ENCODE results near the gene VWA8.
"Not testable (repeated sequence)": the region's sequence is repeated elsewhere in the genome, so short reads cannot be mapped to it uniquely, and the experiment has no call there.

VWA8 gene

DNA sequence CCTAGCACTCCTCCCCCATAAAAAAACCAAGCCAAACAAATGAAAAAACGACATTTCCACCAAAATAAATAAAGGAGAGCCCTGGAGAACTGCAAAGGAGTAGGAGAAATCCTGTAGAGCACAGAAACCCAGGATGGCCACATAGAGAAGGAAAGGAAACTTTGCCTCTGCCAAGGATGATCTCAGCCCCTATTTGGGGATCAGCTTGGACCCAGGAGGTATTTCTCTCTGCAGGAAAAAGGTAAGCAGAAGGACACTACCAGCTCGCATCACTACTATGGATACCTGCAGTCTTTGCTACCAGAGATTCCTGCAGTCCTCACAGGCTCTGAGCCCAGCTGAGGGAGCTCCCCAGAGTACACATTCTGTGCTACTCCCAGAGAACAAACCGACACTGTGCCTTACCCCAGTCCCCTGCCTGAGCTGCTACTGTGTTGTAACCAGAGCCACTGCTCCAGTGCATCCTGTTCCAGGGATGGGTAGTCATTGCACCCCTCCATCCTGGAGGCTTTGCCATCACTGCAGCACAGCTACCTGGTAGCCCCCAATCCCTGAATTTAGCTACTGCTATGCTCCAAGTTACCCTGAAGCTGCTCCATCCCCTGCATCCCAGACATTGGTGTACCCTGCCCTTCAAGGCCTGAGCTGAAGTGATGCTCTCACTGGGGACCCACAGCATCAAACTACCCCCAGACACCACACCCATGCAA is 41.7 kb downstream of the VWA8 start:
- DNase-seq: no peak

- no peak for DNase-seq
Measured at GRCh38 chr13:41917641-41918040, 43.3 kb downstream of the VWA8 start.

GRCh38 chr13:41916173-41916954 is 44.5 kb downstream of the VWA8 start:
- no peak for DNase-seq

DNA sequence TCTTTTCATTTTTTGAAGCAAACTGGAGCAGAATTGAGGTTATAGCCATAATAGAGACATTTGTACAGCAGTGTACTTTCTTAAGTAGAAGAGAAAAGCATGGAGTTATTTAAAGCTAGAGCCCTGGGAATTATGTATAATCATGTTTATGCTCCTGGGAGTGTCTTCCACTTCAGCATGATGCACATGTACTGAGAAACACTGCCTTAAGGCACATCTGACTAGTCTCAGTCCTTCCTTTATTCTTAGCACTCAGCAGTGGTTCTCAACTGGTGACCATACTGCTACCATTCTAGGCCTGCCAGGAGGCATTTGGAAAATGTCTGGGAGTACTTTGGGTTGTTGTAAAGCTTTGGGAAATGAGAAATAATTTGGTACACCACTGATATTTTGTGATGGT is 45.8 kb downstream of the VWA8 start:
- no peak for DNase-seq

- DNase-seq: no peak
Measured at GRCh38 chr13:41914552-41914951, 46.4 kb downstream of the VWA8 start.

DNA sequence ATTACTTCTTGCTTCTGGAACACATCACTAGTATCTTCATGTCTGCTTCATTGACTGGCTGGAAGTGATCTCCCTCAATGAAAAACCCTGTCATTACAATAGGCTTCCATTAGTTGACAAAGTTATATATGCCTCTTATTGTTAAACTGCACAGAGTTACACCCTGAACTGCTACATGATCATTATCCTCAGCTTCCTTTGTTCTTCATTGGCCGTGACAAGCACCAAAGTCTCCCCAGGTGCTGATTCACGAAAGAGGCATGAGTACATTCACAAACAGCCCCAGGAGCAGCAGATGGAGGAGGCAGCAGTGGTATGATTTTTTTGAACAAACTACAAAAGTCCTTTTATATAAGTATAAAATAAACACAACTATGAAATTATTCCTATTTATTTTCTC is 51.4 kb downstream of the VWA8 start:
- no peak for DNase-seq

- DNase-seq: no peak
Measured at GRCh38 chr13:41905600-41906254, 55.2 kb downstream of the VWA8 start.

- DNase-seq: no peak
Measured at GRCh38 chr13:41900918-41901317, 60.0 kb downstream of the VWA8 start.

DNA sequence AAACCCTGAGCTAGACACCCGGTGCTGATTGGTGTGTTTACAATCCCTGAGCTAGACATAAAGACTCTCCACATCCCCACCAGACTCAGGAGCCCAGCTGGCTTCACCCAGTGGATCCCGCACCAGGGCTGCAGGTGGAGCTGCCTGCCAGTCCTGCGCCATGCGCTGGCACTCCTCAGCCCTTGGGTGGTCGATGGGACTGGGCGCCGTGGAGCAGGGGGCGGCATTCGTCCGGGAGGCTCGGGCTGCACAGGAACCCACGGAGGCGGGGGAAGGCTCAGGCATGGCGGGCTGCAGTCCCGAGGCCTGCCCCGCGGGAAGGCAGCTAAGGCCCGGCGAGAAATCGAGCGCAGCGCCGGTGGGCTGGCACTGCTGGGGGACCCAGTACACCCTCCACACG is 62.5 kb downstream of the VWA8 start:
- DNase-seq: not testable (repeated sequence)

DNA sequence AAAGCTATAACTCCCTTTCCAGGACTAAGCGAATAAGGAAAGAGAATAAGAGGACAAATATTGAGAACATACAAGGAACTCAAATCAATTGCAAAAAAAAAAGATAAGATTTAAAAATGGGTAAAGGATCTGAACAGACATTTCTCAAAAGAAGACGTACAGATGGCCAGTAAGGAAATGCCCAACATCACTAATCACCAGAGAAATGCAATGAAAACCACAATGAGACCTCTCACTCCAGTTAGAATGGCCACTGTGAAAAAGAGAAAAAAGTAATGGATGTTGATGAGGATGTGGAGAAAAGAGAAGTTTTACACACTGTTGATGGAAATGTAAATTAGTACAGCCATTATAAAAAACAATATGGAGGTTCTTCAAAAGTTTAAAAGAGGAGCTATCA is 63.8 kb downstream of the VWA8 start:
- no peak for DNase-seq

- DNase-seq: no peak
Measured at GRCh38 chr13:41895478-41895877, 65.4 kb downstream of the VWA8 start.

DNA sequence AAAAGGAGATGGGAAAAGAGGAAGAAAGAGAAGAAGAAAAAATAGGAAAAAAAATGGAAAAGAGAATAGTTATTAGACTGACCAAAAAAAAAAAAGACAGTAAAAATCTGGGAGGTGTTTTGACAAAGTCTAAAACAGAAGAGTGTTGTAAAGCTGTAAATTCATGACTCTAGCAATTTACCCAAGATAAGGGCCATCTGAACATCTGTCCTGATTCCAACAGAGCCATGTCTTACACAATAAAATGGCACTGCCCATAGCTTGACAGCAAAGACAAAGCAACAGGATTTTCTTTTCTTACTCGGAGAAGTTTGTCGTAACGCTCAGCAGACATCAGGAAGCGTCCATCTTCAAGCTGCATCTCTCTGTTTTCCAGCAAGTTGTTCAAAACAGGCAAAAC is 69.8 kb downstream of the VWA8 start:
- no peak for DNase-seq

GRCh38 chr13:41883147-41883546 is 77.8 kb downstream of the VWA8 start:
- no peak for DNase-seq

GRCh38 chr13:41881890-41882289 is 79.0 kb downstream of the VWA8 start:
- DNase-seq: not testable (repeated sequence)

DNA sequence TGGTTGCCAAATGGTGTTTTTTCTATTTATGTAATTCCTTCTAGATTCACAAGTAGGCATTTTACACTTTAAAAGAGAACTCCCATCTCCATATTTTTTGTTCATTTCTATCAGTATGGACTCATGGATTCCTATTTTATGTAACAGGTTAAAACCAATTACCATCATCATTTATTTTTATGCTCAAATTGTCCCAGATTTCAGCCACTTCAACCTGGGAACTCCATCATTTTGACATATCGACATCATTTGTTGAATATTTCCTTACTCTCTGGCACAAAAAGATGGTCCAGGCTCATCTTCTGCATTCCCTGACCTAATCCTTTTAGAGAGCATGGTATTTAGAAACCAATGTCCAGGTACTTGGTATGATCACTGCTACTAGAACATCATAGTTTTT is 79.9 kb downstream of the VWA8 start:
- DNase-seq: no peak

GRCh38 chr13:41864658-41865057 is 96.3 kb downstream of the VWA8 start:
- DNase-seq: no peak

- DNase-seq: not testable (repeated sequence)
Measured at GRCh38 chr13:41862659-41863058, 98.2 kb downstream of the VWA8 start.

DNA sequence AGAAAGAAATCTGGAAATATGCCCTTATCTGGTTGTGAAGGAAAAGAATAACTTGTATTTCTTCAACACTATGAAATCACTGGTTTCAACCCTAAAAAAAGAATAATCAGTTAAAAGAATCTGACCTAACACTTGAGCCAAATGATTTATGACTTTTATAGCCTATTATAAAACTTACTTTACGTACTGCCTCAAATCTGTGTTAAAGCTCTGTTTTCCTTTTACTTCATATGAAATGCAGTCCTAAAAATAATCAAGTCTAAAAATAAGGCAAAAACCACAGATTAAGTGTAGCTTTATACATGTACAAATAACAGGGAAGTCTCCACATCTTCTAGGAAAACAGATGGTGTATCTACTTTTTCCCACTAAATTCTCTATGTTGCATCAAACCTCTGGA is 101.3 kb downstream of the VWA8 start:
- no peak for DNase-seq

DNA sequence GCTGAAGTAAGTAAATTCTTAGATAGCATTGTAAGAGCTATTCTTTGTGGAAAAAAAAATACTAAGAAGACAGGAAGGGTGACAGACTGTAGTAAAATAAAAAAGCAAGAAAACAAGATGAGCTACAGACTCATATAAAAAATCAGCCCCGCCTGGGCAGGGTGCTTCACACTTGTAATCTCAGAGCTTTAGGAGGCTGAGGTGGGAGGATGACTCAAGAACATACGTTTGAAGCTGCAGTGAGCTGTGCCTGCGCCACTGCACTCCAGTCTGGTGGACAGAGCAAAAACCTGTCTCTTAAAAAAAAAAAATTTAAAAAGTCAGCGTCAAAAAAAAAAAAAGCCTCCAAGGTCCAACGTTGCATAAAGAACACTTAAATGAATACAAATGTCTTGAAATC is 102.1 kb downstream of the VWA8 start:
- DNase-seq: no peak

GRCh38 chr13:41854758-41855157 is 106.2 kb downstream of the VWA8 start:
- no peak for DNase-seq

GRCh38 chr13:41851351-41851750 is 109.6 kb downstream of the VWA8 start:
- DNase-seq: no peak

DNA sequence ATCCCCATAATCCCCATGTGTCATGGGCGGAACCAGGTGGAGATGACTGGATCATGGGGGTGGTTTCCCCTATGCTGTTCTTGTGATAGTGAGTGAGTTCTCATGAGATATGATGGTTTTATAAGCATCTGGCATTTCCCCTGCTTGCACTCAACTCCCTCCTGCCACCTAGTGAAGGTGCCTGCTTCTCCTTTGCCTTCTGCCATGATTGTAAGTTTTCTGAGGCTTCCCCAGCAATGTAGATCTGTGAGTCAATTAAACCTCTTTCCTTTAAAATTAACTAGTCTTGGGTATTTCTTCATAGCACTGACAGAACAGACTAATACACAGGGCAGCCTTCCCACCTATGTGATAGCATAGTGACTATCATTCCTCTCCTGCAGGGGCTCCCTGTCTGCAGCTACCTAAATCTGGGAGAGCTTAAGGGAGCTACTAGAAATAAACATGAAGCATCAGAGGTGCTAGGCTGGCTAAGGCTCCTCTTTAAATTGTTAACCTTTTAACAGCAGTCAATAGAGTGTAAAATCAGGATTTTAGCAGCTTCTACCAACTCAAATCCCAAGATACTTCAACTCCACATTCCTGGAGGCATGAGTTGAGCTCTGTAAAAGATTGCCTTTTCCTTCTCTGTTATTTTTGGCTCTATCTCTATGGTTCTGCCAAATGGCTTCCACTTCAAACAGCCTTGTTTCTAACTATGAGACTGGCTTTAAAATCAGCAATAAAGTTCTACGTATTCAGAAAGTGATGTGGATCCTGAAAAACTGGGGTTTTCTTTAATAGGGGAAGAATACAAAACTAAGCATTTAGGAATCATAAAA is 112.3 kb downstream of the VWA8 start:
- no peak for DNase-seq

DNA sequence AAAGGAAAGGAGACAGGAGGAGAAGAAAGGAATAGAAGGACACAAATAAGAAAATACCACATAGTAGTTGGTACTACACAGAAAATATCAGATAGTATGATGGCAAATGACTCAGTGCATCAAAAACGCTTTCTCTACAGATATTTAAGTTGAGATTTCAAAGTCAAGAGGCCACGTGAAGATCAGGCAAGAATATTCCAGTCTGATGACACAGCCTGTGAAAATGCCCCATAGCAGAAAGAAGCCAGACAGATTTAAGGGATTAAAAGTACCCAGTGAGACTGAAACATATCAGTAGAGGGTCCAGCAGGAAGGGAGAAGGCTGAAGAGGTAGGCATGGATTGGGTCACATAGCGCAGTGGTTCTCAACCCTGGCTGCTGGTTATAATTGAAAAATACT is 113.7 kb downstream of the VWA8 start:
- DNase-seq: no peak

Data from midbrain (tissue), 1 donor.